Renal cortical epithelial cell (primary cell): ENCODE data around the gene AK3. TPM values are rescaled to one million over a fixed set of nuclear protein-coding genes. Genes with fewer than 3 reads are reported as not detected.

Experiments used
- DNase-seq: peaks from one replicate; pipeline ENCODE4 v3.0.0-alpha.2; 2011; ENCODE audit warnings: low read depth
- total RNA-seq: library from RNA; depleted of rRNA; stranded (reverse); fragments of >200 nt; gene quantifications from 2 replicates; pipeline ENCODE4 v1.2.3, GENCODE V29; 2014

AK3 gene
- total RNA-seq, 1 donor from 2014 or later: 148 TPM

GRCh38 chr9:4706021-4706420, 35.0 kb downstream of the AK3 start:
- DNase-seq: no peak

- no peak for DNase-seq
These were observed 36.9 kb downstream of the AK3 start for GRCh38 chr9:4704129-4704528.

- DNase-seq: no peak
These were observed 39.5 kb downstream of the AK3 start for GRCh38 chr9:4701526-4701925.

DNA sequence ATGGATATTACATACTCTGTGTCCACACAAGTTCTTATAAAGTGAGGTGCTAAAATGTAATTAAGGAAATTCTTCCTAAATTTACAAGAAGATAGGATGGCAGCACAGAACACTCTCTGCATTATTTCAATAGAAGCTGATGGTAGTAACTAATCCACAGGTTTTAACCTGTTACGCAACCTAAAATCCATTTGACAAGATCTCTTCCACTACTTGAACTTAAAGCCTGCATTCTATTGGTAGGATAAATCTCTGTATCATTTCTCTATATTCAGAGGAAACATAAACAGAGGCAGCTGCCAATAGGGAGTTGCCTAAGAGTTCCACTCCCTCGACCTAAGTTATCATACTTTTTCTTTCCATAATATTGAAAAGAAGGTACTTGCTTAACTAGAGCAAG, 40.1 kb downstream of the AK3 start:
- DNase-seq: no peak

- DNase-seq: no peak
These were observed 40.9 kb downstream of the AK3 start for GRCh38 chr9:4700091-4700490.

DNA sequence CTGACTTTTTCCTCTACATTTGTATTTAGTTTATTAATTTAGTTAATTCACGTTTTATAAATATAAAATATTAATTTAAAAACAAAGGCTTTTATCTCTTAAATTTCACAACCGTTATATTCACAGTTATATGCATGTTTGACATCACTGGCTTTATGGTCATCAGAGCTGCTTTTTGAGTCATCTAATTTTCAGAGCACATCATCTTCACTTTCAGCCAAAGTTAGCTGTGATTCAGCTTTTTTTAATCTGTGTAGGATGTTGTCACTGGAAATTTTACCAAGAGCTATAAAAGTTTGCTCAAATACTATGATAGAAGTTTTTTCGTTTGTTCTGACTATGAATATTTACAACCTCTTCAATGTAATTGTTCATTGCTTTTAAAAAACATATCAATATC, 49.2 kb downstream of the AK3 start:
- no peak for DNase-seq

DNA sequence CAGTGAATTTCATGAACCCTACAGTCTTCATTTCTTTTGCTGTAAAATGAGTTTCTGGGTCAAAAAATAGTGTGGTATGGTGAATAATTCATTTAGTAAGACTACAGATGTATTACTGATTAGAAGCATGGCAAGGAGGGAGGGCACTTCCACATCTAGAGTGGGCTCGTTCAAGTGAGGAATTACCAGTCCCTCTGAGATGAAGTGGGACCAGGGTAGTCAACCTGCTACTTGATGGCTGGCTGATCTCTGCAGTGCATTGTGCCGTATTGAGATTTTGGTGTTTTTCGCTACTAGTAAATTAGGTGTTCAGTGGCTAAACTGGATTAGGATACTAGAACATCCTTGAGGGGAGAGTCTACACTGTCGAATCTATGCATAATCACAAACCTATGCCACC, 50.9 kb downstream of the AK3 start:
- no peak for DNase-seq

- peak; percentile 63 for DNase-seq
These were observed 51.3 kb downstream of the AK3 start for GRCh38 chr9:4689687-4690104.

DNA sequence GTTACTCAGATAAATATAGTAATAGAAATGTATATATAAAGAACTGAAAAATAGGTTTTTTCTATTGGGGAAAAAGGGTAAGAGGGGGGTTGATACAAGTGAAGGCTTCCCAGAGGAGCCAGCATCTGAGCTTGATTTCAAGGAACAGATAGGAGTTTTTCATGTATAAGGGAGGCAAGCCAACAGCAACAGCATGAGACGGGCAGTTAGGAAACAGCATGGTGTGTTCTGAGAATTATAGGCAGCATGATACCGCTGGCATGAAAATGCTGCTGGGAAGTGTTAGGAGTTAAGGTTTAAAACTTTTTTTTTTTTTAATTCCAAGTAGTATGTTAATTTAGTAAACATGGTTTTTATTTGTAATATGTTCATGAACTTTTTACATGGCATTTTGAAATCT, 52.0 kb downstream of the AK3 start:
- no peak for DNase-seq

- DNase-seq: no peak
These were observed 54.4 kb downstream of the AK3 start for GRCh38 chr9:4686584-4686983.

- no peak for DNase-seq
These were observed 54.9 kb downstream of the AK3 start for GRCh38 chr9:4686112-4686511.

GRCh38 chr9:4684820-4685219, 56.2 kb downstream of the AK3 start:
- DNase-seq: no peak

DNA sequence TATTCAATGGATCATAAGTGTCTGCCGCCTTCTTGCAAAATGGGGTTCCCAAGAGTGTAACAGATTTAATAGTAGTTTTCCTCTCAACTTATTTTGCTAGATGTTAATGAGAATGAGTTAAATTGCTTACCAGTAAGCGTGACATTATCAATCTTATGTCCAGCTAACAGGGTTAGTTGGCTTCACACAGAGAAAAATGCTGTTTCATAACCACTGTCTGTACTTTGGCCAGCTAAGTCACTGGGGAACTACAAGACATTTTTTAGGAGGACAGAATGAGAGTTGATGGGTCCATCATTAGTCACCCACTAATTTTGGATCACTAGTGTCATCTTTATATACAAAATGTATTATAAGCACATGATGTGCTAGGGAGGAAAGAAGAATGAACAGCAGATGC, 60.3 kb downstream of the AK3 start:
- DNase-seq: peak; percentile 58

- DNase-seq: peak; percentile 16
These were observed 60.9 kb downstream of the AK3 start for GRCh38 chr9:4680173-4680525.

DNA sequence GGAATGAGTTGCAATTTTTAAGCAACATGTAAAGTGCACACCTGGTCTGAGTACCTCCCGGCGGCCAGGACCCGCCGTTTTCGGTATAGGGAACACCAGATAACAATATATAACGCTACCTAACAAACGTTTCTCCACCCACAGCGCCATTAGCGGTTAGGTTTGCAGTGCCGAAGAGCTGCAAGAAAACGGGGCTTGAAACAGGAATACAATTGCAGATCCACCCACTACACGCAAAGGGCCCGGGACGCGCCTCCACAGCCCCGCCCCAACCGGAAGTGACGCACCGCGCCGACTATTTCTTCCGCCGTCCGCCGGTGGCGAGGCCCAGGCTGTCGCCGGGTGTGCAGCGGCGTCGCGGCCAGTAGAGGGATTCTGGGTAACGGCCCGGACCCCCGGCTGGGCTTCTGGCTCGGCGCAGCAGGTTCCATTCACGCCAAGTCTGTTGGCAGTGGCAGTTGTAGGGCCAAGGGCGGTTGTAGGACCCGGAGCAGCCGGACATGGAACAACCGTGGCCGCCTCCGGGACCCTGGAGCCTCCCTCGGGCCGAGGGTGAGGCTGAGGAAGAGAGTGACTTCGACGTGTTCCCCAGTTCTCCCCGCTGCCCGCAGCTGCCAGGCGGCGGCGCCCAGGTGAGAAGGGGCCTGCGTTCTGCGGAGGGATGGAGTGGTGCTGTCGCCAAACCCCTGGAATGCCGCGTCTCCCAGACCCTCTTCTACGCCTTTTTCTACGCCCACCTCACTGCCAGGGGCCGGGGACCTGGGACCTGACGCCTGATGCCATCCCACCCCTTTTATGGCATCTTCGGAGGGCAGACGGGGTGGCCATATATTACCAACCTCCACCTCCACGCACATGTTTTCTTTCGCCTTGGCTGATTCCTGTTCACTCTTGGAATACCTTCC, 61.5 kb downstream of the AK3 start, which contains the start of gene CDC37L1:
TSS of gene CDC37L1 (plus strand) at position 302 of the 905 bp plus-strand sequence. CDS start at position 501, 199 bp downstream.
- peak; percentile 92 for DNase-seq

DNA sequence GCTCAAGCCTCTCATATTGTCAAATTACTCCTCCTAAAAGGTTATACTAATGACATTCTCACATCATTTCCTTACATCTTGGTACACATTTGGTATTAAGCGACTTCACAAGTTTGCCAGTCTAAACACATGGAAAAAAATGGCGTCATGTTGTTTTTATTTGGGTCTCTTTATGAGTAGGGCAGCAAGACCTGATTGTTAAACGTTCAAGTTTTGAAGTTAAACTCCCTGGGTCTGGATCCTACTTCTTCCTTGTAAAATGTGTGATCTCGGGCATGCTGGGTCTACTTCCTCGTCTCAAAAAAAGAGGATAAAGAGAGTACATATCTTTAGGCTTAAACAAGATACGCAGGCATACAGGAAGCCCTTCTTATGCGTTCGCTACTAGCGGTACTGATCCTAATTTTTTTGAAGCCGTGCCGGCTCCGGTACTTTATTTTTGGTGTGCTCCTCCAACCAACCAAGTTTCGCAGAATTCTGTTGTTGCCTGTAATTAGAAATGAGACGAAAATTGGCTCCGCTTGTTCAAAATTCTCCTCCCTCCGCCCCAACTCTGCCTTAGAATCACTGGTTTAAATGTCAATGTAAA, 62.2 kb downstream of the AK3 start:
- DNase-seq: peak; percentile 53

DNA sequence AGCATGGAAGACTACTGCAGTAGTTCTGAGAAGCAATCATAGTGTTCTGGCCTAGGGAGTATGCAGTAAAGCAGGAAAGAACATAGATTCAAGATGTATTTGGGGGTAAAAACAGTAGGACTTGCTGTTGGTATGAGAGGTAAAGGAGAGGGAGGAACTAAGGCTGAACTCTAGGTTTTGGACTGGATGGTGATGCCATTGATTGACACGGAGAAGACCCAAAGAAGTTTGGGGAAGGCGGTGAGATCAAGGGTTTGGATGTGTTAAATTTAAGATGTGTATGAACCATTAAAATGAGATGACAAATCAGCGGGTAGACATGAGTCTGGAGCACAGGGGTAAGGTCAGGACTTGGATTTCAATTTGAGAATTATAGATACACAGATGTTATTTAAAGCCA, 63.6 kb downstream of the AK3 start:
- DNase-seq: no peak

DNA sequence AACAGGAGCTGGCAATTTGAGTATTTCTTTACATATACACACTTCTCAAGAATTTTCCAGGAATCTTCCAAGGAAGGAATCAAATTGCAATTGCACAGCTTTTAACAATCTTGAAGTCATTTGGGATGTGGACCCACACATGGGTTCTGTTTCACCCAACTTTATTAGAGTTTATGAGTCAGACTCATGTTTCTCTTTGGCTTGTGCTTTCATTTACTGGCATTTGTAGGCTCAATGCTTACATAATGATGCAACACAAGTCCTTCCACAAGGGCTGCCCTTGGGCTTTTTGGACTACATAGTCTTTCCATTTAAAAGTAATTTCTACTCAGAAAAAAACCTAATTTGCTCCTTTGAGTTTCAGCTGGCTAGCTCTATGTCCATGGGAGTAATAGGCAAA, 66.2 kb downstream of the AK3 start:
- DNase-seq: peak; percentile 96

GRCh38 chr9:4671737-4672136, 69.3 kb downstream of the AK3 start:
- no peak for DNase-seq

DNA sequence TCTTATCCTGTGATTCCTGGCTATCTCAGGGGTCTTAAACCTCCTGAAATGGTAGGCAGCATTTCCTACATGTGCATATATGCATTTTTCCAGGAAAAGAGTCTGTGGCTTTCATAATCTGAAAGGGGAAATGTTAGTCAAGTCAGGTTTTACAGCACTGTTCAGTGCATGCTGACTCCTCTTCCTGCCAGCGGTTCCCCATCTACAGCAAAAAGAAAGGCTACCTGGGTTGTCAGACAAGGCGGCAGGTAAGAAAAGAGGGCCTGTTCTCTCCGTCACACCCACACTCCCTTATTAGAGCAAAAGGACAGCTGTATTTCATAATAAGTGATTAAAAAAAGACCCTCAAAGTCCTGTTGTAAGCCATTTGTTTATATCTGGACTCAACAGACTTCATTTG, 70.4 kb downstream of the AK3 start:
- DNase-seq: no peak

- DNase-seq: no peak
These were observed 71.1 kb downstream of the AK3 start for GRCh38 chr9:4669890-4670289.

DNA sequence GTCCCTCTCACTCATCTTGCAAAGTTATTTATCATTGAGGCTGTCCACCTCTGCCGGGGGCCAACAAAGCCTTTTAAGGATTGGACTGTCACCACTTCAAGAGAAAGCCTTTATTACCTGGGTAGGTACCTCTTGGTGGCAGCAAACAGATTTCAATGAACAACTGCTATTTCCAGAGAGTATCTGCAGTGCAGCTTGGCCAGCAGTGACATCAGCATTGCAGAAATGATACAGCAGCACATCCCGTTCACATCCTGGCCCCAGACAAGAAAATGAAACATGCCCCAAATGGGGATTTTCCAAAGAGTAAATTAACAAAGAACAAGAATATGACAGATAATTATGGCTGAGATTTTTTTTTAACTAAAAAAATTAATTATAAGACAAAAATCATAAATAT, 72.4 kb downstream of the AK3 start:
- no peak for DNase-seq

GRCh38 chr9:4667681-4668080, 73.3 kb downstream of the AK3 start:
- DNase-seq: no peak
